OCI-LY3 (cell line): Measurements from ENCODE around the gene C2CD2L.
A peak's percentile ranks its signal among the peaks of the same experiment; 100 is the strongest.

Experiments
- H2AFZ ChIP-seq: fragments of 200-600, 300-600 bp; shearing (Covaris generic); 2 replicates; pipeline ENCODE4 v1.6.0; 2014; ENCODE audit warnings: antibody characterized with exemption, low read depth, low read length
- H3K27ac ChIP-seq: fragments of 200-600, 300-600 bp; sonication (generic); 2 replicates; pipeline ENCODE4 v1.5.1; 2014; ENCODE audit warnings: mild to moderate bottlenecking, low read length, moderate library complexity, mixed read lengths
- H3K27me3 ChIP-seq: fragments of 200-600, 300-600 bp; sonication (generic); 2 replicates; pipeline ENCODE4 v1.6.1; 2014; ENCODE audit warnings: low read depth, low read length, mixed read lengths
- H3K36me3 ChIP-seq: fragments of 200-600, 300-600 bp; sonication (generic); replicated peaks from 2 replicates; pipeline ENCODE3; 2014; ENCODE audit warnings: low read depth, low read length, mixed read lengths
- H3K4me1 ChIP-seq: fragments of 300-600, 200-600 bp; sonication (generic); 2 replicates; pipeline ENCODE4 v1.6.1; 2014; ENCODE audit warnings: low read length, mixed read lengths
- H3K4me2 ChIP-seq: fragments of 200-600, 300-600 bp; sonication (generic); 2 replicates; pipeline ENCODE4 v1.6.1; 2014; ENCODE audit warnings: low read length, mixed read lengths
- H3K4me3 ChIP-seq: fragments of 300-600, 200-600 bp; sonication (generic); 2 replicates; pipeline ENCODE4 v1.5.1; 2014; ENCODE audit warnings: antibody characterized with exemption, mild to moderate bottlenecking, low read length, moderate library complexity
- H3K79me2 ChIP-seq: fragments of 300-600, 200-600 bp; shearing (Covaris generic); 2 replicates; pipeline ENCODE4 v1.6.1; 2014; ENCODE audit warnings: mild to moderate bottlenecking, low read length, mixed read lengths
- H3K9ac ChIP-seq: fragments of 300-600, 200-600 bp; shearing (Covaris generic); 2 replicates; pipeline ENCODE4 v1.6.0; 2014; ENCODE audit warnings: mild to moderate bottlenecking, low read length, moderate library complexity
- H3K9me3 ChIP-seq: fragments of 200-600, 300-600 bp; shearing (Covaris generic); 2 replicates; pipeline ENCODE4 v1.6.1; 2014; ENCODE audit warnings: low read length, mixed read lengths; ENCODE audit not compliant: insufficient read depth
- H4K20me1 ChIP-seq: fragments of 200-600, 300-600 bp; sonication (generic); 2 replicates; pipeline ENCODE4 v1.6.1; 2016; ENCODE audit warnings: low read length, mixed read lengths; ENCODE audit not compliant: insufficient read depth
- CTCF ChIP-seq: fragments of 200-600, 300-600 bp; sonication (generic); IDR thresholded peaks from 2 replicates; pipeline ENCODE4 v1.5.1; 2014; ENCODE audit warnings: antibody characterized with exemption, low read length, low read depth
- EZH2phosphoT487 ChIP-seq: fragments of 200-600 bp; shearing (Covaris generic); IDR thresholded peaks from 2 replicates; pipeline ENCODE4 v1.6.1; 2018; ENCODE audit warnings: antibody characterized with exemption, mixed run types, low read depth

The C2CD2L gene

GRCh38 chr11:119093942-119094815, 13.0 kb upstream of the C2CD2L start:
- TF ChIP-seq EZH2phosphoT487: no peak
- TF ChIP-seq CTCF: no peak
- H3K79me2 ChIP-seq: peaks cover 37% of the 10 kb centered on the region
- peak overlapping the region; percentile 73 for H3K27ac ChIP-seq
- peak overlapping the region; percentile 97 for H3K4me3 ChIP-seq
- H3K4me2 ChIP-seq: peak overlapping the region; percentile 96
- H2AFZ ChIP-seq: no peak overlapping the region
- H3K9me3 ChIP-seq: no peaks in the 10 kb centered on the region
- H3K4me1 ChIP-seq: peaks cover 31% of the 10 kb centered on the region
- H3K36me3 ChIP-seq: peaks cover 58% of the 10 kb centered on the region
- H3K27me3 ChIP-seq: no peaks in the 10 kb centered on the region
- H4K20me1 ChIP-seq: peaks cover 26% of the 10 kb centered on the region
- H3K9ac ChIP-seq: peak overlapping the region; percentile 92

GRCh38 chr11:119094816-119095065, 12.4 kb upstream of the C2CD2L start:
- Histone ChIP-seq H2AFZ (no peak overlapping the region), H3K27ac (peak overlapping the region; percentile 73), H3K4me1 (peaks cover 31% of the 10 kb centered on the region), H3K36me3 (peaks cover 58% of the 10 kb centered on the region), H3K27me3 (no peaks in the 10 kb centered on the region), H3K9me3 (no peaks in the 10 kb centered on the region), H3K4me3 (peak overlapping the region; percentile 97), H3K9ac (peak overlapping the region; percentile 92), H3K79me2 (peaks cover 38% of the 10 kb centered on the region), H3K4me2 (peak overlapping the region; percentile 96), H4K20me1 (peaks cover 26% of the 10 kb centered on the region)
- TF ChIP-seq EZH2phosphoT487 (no peak), CTCF (peak; percentile 56; the same call in 1 of the 2 replicates)

- peaks cover 26% of the 10 kb centered on the region for H4K20me1 ChIP-seq
- TF ChIP-seq EZH2phosphoT487 (no peak), CTCF (peak; percentile 19)
- H3K4me1 ChIP-seq: peaks cover 35% of the 10 kb centered on the region
- no peak overlapping the region for H2AFZ ChIP-seq
- H3K36me3 ChIP-seq: peaks cover 58% of the 10 kb centered on the region
- H3K79me2 ChIP-seq: peaks cover 41% of the 10 kb centered on the region
- no peaks in the 10 kb centered on the region for H3K9me3 ChIP-seq
- H3K9ac ChIP-seq: peak overlapping the region; percentile 92
- H3K4me3 ChIP-seq: peak overlapping the region; percentile 97
- peak overlapping the region; percentile 96 for H3K4me2 ChIP-seq
- H3K27ac ChIP-seq: peak overlapping the region; percentile 73
- no peaks in the 10 kb centered on the region for H3K27me3 ChIP-seq
Measured at GRCh38 chr11:119095066-119095880, 11.9 kb upstream of the C2CD2L start.

GRCh38 chr11:119099711-119100110, 7.4 kb upstream of the C2CD2L start:
- H3K4me2 ChIP-seq: peak overlapping the region; percentile 95
- no peak overlapping the region for H2AFZ ChIP-seq
- H3K79me2 ChIP-seq: peaks cover 28% of the 10 kb centered on the region
- H4K20me1 ChIP-seq: no peaks in the 10 kb centered on the region
- H3K27ac ChIP-seq: no peak overlapping the region
- H3K9ac ChIP-seq: no peak overlapping the region
- TF ChIP-seq EZH2phosphoT487: no peak
- no peak for TF ChIP-seq CTCF
- peaks cover 23% of the 10 kb centered on the region for H3K4me1 ChIP-seq
- H3K9me3 ChIP-seq: no peaks in the 10 kb centered on the region
- H3K27me3 ChIP-seq: no peaks in the 10 kb centered on the region
- no peak overlapping the region for H3K4me3 ChIP-seq
- H3K36me3 ChIP-seq: peaks cover 20% of the 10 kb centered on the region
